Activated naive CD8-positive, alpha-beta T cell treated with anti-CD3 and anti-CD28 coated beads, Interleukin-2, amount 50 U/mL, for 16 hours (primary cell): ENCODE results near the gene MRTFA.

Source experiments
- DNase-seq: peaks from one replicate; pipeline ENCODE4 v3.0.0-alpha.2; 2020; ENCODE audit warnings: low read depth, low spot score

The MRTFA gene

DNA sequence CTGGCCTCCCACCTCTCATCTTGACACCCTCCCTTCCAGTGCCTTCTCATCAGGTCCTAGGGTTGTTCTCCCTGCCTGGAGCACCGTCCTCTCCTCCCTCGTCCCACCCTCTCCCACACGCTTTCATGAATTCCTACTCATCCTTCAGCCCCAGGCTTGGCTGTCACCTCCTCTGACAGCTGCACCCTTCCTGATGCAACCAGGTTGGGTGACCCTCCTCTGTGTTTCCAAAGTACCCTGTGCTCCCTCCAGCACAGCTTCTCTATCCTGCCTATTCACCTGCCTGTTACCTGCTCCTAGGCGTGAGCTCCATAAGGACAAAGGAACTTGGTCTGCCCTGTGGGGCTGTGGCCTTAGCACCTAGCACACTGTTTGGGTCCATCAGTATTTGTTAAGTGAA, 207.7 kb downstream of the MRTFA start:
- DNase-seq: no peak

DNA sequence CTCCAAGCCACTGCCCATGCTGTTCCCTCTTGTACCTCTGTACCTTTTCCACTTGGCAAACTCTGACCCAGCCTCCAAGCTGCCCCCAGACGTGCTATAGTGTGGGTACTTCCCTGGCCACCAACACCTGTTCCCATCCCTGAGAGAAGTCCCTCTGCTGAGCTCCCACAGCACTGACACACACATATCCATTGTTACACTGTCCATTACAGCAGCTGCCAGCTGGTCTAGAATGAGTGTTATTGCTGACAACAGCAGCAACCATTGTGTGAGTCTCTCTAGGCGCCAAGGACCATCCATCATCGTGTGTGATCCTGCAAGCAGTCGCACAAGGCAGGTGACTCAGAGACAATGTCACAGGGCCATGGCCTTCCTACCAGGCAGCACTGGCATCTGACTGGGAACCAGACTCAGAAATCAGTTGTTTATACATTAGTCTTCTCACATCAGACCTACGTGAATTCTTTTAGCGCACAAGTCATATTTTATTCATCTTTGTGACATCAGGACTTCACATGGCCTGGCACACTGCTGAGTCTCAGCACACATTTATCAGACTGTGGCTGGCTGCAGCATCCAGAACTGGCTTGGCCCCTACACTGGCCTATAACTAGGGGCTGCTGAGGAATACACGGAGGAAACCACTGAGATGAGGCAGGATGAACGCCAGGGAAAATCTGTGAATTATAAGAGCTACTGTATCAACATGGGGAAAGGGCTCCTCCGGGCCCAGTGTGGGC, 209.8 kb downstream of the MRTFA start:
- no peak for DNase-seq

DNA sequence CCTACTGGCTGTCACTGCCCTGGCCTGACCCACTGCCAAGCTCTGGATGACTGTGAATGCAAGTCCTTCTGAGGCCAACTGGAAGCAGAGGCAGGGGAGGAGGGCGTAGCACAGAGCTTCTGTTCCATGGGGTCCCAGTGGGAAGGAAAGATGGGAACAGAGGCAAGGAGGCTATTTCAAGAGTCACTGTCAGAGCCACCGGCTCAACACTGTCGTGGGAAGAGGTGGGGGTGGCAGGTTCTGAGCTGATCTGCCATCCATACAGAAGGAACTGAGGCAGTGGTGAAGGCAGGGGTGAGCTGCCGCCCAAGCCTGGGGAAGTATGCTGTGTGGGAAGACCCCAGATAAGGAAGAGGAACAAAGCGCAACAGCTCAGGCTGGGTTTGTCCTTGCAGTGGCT, 211.4 kb downstream of the MRTFA start:
- DNase-seq: no peak

DNA sequence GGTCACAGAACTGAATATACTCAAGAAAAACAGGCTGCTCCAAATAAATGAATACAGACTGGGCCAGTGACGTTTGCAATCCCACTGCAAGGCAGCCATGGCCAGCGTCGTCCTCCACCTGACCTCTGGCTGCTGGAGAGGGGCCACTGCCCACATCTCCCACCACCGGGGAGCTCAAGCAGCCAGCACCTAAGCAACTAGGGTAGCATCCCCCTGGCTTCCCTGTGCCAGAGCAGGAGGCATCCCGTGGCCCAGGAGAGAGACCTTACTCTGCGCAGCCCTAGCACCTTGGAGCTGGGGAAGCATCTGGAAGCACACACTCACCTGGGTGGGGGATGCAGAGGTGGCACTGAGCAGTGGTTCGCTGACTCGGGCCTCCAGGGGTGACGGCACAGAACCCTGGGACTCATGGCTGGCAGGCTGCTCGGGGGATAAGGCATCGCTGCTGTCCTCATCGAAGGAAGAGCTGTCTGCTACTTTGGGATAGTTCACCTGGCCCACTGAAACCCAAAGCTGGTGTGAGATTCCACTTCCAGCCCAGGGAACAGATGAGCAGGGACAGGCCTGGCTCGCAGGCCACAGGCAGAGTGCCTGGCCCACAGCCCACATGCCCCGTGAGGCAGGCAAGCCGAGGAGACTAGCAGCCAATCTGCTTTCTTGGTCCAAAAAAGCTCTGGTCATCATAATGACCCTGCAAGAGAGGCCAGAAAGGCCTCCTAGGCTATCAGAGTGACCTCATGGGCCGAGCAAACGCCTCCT, 212.5 kb downstream of the MRTFA start:
- no peak for DNase-seq

DNA sequence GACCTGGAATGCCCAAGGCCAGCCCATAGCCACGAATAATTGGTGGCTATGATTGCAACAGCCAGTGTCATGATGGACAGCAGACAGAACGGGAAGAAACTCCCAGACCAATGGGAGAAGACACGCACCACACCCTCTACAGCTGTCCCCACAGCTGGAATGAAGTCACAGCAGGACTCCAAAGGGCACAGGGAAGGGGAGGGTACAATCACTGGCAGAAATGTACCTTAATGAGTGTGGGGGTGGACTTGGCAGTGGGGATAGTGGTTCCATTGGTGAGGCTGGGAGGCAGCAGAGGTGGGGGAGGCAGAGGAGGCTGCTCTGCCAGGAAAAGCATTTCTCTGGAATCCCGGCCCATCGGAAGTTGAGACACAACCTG, 213.2 kb downstream of the MRTFA start:
- DNase-seq: no peak

DNA sequence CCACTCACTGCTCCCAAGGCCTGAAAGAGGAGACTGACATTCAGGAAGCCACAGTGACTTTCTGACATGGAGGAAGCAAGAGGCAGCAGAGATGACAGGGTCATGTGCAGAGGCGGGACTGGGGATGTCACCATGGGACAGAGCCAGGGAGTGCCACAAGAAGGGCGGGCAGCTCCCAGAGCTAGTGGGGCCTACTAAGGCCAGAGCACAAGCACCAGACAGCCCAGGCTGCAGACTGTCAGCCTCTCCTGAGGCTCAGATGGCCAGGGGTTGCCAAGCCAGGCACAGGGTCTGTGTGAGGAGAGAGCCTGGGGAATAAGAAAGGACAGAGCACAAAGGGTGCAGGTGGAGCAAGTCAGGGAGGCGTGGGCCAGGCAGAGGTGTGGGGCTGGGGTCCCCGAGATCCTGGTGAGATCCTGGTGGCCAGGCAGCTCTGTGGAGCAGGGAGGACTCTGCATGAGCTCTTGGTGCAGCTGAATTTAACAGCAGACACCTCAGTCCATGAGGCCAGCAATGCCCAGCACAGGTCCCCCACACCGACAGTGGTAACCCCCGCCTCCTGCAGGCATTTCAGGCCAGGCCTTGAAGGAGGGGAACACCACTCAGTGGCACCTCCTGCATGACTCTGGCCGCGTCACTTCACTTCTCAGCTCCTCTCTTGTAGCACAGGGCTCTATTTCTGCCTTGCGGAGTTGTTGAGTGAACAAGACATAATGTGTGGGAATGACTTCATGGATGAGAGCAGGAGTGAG, 213.8 kb downstream of the MRTFA start:
- no peak for DNase-seq

DNA sequence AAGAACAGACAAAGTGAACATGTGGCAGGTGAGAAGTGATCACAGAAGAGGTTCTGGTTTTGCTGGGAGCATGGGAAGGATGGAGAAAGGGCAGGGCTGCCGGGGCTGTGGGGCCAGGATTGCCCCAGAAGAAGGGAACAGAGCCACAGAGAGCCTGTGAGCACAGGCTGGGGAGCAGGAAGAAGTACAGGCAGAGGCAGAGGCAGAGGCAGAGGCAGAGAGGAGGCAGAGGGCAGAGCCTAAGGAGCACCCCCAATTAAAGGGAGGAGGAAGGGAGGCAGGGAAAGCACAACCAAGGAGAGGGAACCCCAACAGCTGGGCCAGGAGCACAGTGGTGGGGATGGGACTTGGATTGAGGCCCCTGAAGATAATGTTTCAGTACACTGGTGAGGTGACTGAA, 214.6 kb downstream of the MRTFA start:
- DNase-seq: no peak

DNA sequence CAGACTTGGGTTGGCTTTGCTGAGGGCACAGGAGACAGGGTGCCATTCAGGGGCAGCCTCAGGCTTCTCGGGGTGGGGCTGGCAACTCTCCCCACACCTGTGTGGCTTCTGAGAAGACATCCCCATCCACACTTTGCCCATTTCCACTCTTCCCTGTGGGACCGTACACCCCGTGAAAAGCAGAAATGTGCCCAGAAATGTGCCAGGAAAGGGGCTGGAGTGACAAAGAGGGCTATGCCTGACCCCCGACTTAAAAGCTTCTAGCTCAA, 215.5 kb downstream of the MRTFA start:
- DNase-seq: no peak

DNA sequence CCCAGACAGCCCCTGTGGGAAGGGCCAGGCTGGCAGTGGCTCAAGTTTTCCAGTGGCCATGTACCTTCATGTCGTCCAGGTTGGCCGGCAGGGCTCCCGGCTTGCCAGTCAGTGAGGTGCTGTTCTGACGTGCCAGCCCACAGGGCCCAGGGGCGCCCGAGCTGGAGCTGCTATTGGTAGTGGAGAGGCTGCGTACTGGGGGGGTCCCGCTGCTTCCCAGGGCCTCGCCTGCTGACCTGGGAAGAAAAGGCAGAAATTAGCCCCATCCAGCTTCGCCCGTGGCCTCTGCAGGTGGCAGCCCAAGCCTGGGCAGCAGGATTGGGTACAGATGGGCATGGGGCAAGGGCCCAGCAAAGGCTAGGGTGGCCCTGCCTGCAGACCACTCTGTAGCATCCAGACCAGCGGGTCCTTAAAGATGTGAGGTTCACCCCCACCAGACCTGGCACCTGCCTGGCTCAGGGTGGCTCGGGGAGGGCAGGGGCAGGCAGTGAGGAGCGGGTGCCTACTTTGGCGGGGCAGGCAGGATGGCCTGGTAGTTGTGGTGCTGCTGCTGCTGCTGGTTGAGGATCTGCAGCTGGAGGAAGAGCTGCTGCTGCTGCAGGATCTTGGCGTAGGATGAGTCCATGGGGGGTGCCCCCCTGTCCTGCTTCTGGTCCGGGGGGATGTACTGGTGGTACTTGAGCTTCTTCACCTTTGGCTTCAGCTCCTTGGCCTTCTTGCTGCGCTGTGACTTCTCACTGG, 216.0 kb downstream of the MRTFA start:
- no peak for DNase-seq

DNA sequence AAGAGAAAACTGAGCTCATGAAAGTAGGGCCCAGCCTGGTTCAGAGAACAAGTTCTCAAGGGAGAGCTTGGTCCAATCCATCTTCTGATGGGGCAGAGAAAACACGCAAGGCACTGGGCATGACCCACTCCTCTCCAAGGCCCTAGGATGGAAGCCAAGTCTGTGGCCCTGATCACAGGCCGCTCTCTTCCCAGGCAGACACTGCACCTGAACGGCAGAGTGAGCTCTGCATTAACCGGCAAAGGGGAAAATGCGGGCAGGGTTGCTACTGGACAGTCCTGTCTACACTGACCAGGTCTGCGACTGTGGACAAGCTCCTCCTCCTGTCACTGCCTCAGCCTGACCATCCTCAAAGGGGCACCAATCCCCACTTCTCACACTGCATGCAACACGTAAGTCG, 216.8 kb downstream of the MRTFA start:
- no peak for DNase-seq

DNA sequence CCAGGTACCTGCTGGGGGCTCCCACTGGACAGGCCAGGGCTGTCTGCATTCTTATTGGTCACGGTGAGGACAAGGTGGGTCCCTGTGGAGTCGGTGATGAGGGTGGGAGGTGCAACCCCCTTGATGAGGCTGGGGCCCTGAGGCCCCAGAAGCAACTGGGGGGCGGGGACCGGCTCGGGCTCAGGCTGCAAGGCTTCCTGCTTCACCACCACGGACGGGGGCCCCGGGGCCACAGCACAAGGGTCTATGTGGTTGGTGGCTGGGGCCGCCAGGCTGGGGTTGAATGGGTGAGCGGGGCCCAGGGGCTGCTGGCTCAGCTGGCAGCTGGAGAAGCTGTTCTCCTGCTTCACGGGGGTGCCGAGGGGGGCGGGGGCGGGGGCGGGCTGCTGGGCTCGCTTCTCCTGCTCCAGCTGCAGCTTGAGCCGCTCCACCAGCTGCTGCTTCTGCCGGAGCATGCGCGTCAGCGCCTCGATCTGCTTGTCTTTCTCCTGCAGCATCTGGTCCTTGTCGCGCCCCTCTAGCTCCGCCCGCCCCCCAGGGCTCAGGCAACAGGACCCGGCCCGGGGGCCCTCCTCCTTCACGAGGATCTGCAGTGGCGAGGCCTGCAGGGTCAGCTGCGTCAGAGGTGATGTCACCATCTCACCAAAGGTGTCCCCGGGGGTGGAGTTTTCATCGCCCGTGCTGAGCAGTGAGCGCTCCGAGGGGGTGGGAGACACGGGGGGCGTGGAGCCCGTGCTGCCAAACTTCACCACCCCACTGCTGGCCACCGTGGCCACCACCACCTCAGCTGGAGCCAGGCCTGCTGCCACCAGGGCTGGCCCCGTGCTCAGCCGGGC, 217.9 kb downstream of the MRTFA start:
- no peak for DNase-seq

DNA sequence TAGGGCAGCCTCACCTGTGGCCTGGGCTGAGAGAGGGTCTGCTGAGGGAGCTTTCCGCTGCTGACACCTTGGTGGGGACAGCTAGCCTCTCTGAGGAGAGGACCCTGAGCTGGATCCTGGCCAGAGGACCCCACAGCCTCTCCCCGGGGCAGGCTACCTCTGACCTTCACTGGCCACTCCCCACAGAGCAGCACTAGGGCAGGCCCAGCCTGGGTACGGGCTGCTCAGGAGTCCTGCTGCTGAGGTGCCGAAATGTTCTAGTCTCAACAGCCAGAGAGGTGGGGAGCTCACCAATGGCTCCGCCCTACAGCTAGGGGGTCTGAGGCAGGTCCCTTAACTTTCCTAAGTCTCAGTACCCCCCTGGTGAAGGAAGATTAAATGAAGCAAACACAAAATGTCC, 218.6 kb downstream of the MRTFA start:
- no peak for DNase-seq

DNA sequence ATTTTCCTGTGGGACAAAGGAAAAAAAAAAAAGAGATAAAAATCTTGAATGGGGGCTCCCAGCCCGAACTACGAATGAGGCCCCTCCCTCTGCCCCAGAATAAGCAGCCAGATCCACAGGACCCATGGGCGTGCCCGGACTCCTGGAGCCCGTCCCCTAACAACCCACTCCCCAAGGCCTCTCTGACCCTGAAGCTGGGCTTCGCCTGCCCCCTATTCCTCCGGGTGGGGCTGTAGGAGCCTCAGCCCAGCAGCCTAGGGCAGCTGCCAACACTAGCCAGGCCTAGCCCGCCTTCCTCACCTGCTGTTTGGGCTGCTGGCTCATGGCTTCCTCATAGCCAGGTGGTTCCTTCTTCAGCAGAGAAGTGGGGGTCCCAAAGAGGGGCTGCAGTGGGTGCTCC, 219.5 kb downstream of the MRTFA start:
- DNase-seq: no peak

DNA sequence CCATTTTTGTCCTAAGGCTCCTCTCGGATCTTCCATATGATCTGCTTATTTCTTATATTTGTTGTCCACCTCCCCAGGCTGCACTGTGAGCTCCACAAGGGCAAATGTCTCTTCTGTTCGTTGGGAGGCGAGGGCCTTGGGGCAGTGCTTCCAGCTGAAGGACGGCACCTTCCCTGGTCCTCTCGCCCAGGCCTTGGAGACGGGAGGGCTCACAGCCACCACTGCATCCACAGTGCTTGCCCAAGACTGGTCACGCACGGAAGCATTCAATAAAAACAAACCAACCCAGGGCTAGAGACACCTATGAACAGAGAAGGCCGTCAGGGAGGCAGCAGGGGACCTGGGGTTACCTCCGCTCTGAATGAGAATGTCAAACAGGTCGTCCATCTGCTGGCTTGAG, 219.9 kb downstream of the MRTFA start:
- no peak for DNase-seq

DNA sequence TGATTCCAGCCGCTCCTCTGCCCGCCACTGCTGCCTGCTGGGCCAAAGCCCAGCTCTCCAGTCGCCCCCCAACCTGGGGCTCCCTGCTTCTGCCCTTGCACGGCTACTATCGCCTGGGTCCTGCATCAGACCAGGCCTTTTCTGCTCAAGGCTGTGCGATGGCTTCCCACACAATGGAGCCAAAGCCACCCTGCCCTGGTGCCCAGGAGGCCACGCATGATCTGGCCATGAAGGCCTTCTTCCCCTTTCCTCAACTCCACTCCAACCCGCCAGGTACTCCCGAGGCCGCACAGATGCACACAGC, 220.3 kb downstream of the MRTFA start:
- no peak for DNase-seq

DNA sequence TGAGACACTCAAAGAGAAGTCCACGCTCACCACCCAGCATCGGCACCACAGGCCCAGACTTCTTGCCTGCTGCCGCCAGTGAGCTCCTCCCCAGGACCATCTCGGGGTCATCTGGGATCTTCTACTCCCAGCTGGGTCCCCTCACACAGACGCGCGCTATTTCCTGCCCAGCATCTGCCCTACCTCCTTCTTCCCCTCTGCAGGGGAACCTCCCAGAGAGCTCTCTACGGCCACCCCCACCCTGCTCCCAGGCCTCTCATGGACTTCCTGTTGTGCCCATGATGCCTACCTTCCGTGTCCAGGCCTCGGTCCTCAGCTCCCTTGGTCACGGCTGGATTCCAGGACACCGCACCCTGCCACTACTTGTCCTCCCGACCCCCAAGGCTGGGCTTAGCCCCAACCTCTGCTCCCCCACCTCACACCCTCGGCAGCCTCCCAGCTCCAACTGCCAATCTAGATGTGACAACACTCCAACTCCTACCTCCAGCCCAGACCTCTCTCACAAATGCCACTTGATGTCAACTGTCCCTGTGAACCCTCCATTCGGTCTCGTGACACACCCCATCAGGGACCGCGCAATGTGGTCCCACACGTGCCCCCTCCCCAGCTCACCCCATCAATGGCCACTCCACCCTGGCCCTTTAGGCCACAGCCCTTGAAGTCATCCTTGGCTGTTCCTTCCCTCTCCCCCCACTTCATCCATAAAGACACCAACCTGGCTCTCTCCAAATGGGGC, 220.8 kb downstream of the MRTFA start:
- DNase-seq: no peak

DNA sequence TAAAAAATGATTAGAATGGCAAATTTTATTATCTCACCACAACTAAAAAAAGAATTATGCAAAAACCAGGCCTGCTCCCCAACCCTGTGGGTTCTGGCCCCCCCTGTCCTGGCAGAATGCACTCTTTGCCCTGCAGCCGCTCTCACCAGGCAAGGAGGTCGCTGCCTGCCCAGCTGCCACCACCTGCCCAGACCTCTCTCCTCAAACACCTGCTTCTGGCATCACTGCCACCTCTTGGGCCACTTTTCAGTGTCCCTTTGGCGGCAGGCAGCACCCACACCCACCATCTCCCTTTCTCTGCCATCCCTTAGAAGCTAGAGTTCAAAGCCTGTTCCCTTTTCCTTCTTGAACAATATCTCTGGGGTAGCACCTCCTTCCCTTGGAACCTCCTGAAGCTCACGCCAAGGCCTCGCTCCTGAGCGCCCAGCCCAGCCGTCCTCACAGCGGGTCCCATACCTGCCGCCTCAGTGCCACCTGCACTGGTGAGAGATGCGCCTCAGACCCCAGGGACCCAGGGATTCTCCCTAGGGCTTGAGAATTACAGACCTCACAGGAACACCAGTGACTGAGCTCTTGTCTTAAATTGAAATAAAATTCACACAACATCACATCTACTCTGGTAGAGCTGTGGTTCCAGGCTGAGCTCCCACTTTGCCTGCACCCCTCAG, 221.5 kb downstream of the MRTFA start:
- no peak for DNase-seq

DNA sequence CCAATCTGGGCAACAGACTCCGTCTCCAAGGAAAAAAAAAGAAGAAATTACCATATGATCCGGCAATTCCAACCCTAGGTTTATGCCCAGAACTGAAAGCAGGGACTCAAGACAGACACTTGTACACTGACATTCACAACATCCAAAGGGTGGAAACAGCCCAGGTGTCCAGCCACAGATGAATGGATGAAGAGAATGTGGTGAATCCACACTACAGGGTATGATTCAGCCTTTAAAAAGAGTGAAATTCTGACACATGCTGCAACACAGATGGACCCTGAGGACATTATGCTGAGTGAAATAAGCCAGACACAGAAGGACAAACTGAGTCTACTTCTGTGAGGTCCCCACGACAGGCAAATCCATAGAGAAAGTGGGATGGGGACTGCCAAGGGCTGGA, 222.2 kb downstream of the MRTFA start:
- DNase-seq: no peak

DNA sequence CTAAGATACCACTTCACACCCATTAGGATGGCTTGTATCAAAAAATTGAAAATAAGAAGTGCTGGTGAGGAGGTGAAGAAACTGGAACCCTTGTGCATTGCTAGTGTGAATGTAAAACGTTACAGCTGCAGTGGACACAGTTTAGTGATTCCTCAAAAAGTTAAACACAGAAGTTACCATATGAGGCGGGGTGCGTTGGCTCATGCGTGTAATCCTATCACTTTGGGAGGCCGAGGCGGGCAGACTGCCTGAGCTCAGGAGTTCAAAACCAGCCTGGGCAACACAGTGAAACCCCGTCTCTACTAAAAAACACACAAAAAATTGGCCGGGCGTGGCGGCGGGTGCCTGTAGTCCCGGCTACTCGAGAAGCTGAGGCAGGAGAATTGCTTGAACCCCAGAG, 222.6 kb downstream of the MRTFA start:
- DNase-seq: no peak

DNA sequence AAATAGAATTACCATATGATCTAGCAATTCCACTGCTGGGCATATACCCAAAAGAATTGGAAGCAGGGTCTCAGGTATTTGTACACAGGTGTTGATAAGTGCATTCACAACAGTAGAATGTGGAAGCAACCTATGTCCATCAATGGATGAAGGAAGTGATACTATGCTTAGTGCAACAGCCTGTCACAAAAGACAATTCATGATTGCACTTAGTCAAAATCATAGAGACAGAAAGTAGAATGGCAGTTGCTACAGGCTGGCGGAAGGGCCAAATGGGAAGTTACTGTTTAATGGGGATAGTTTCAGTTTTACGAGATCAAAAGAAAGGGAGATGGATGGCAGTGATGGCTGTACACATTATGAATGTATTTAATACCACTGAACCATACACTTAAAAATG, 224.1 kb downstream of the MRTFA start:
- no peak for DNase-seq

DNA sequence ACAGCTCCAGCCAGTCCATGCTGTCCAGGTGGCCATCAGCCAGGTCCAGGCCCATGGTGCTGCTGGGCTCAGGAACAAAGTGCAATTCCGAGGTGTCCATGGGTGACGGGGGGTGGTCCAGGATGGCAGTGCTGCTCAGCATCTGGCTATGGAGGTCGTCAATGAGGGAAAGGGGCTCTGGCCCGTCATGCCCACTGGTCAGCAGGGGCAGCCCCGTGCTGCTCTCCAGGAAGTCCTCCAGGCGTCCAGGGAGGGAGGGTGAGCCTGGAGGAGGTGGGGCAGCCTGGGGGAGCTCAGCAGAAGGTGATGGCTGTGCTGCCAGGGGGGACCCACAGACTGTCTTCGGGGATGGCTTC, 225.0 kb downstream of the MRTFA start:
- DNase-seq: no peak
